ENCODE results near the gene ELP4. TPM values are rescaled to one million over a fixed set of nuclear protein-coding genes. Genes with fewer than 3 reads are reported as not detected.

The ELP4 gene
- total and polyA plus RNA-seq, 9 of the 15 experiments (the other 6 are each of a cell fraction or from before 2014, with no cell fraction given): 24.1 to 60.3 (median 38.7) TPM

DNA sequence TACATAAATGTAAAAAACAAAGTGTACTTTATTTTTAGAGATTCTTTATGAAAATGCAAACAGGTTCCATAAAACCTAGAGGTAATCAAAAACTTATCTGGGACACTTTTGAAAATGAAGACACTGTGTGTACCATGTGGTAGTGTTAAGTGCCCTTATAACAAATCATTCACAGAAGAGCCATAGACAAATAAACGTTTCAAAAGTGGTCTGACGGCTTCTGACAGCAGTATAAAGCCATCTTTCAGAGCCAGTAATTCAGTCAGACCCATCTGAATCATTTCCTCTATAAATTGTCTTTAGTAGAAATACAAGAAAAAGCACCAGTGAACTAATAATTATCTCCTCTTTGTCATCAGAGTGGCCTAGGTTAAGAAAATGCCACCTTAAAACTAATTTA is 201.6 kb downstream of the ELP4 start:
- H3K4me1 ChIP-seq (replicated peaks in 1 of 2; ENCODE audit: control insufficient read depth in 2 of 2, insufficient read depth in 2 of 2, low read length in 2 of 2): no peaks in the 10 kb centered on the region
- ATAC-seq: no peak
- no peak for FAIRE-seq
- no TSS peak for BruUV-seq (replicated peaks)
- TF ChIP-seq, protein P1, sequence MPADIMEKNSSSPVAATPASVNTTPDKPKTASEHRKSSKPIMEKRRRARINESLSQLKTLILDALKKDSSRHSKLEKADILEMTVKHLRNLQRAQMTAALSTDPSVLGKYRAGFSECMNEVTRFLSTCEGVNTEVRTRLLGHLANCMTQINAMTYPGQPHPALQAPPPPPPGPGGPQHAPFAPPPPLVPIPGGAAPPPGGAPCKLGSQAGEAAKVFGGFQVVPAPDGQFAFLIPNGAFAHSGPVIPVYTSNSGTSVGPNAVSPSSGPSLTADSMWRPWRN (IDR thresholded peaks at IDR 0.05; ENCODE audit: low read depth): no peak
- TF ChIP-seq, protein P2, sequence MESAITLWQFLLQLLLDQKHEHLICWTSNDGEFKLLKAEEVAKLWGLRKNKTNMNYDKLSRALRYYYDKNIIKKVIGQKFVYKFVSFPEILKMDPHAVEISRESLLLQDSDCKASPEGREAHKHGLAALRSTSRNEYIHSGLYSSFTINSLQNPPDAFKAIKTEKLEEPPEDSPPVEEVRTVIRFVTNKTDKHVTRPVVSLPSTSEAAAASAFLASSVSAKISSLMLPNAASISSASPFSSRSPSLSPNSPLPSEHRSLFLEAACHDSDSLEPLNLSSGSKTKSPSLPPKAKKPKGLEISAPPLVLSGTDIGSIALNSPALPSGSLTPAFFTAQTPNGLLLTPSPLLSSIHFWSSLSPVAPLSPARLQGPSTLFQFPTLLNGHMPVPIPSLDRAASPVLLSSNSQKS (CRISPR knock-in tag; IDR thresholded peaks at IDR 0.05): no peak
- TF ChIP-seq IRF2 (CRISPR knock-in tag; IDR thresholded peaks at IDR 0.05) (no peak), TBL1XR1 (IDR thresholded peaks at IDR 0.05; ENCODE audit: low read length in 2 of 2) (no peak), NCOR1 (IDR thresholded peaks at IDR 0.05) (no peak), BCL6 (CRISPR knock-in tag; IDR thresholded peaks at IDR 0.05) (no peak), NFIX (CRISPR knock-in tag; IDR thresholded peaks at IDR 0.05; ENCODE audit: low read depth) (no peak), BRD4 (IDR thresholded peaks at IDR 0.05) (no peak)
- TF ChIP-seq, protein P3, sequence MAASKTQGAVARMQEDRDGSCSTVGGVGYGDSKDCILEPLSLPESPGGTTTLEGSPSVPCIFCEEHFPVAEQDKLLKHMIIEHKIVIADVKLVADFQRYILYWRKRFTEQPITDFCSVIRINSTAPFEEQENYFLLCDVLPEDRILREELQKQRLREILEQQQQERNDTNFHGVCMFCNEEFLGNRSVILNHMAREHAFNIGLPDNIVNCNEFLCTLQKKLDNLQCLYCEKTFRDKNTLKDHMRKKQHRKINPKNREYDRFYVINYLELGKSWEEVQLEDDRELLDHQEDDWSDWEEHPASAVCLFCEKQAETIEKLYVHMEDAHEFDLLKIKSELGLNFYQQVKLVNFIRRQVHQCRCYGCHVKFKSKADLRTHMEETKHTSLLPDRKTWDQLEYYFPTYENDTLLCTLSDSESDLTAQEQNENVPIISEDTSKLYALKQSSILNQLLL (CRISPR knock-in tag; IDR thresholded peaks at IDR 0.05; ENCODE audit: borderline replicate concordance): no peak
- H3K4me3 ChIP-seq: no peak overlapping the region
- intact Hi-C loops (cut with micrococcal nuclease): no loop called here
- CTCF ChIA-PET (ENCODE audit: low intra/inter-chr PET ratio): no interaction called here
- in situ Hi-C loops (cut with MboI): no loop called here
- 28% methylated on average over 2 of the region's 2 CpGs for WGBS (ENCODE audit: insufficient coverage, low coverage, missing lambda C conversion rate)
- no peaks in the 10 kb centered on the region for H3K36me3 ChIP-seq (ENCODE audit: control insufficient read depth, insufficient read depth, low read length)
- no peaks in the 10 kb centered on the region for H3K27me3 ChIP-seq (ENCODE audit: control insufficient read depth in 2 of 2, insufficient read depth in 2 of 2, low read length in 2 of 2)
- H2AFZ ChIP-seq (ENCODE audit: low read depth, low read length): no peak overlapping the region
- no peak overlapping the region for H3K27ac ChIP-seq (ENCODE audit: extremely low read depth, low read depth, low read length)
- no peak overlapping the region for H3K9ac ChIP-seq (ENCODE audit: insufficient read depth in 1 of 2, low read depth in 2 of 2, low read length in 2 of 2)
- H3K79me2 ChIP-seq (ENCODE audit: control insufficient read depth, insufficient read depth, low read length): no peaks in the 10 kb centered on the region
- H4K20me1 ChIP-seq (replicated peaks; ENCODE audit: control insufficient read depth, insufficient read depth, low read length): no peaks in the 10 kb centered on the region
- H3K9me1 ChIP-seq (ENCODE audit: control insufficient read depth, insufficient read depth, low read length): no peaks in the 10 kb centered on the region
- POLR2A ChIA-PET: no interaction called here
- DNase-seq (ENCODE audit: extremely low read depth in 1 of 4, low spot score in 3 of 4): no peak
- H3K9me3 ChIP-seq (replicated peaks; ENCODE audit: control insufficient read depth, insufficient read depth, low read depth, low read length): no peaks in the 10 kb centered on the region
- no peak overlapping the region for H3K4me2 ChIP-seq (ENCODE audit: insufficient read depth, low read length)

Measured in K562 (cell line).